SH-SY5Y (cell line): ENCODE data around the gene IL4R.

Experiments
- GATA2 ChIP-seq: IDR thresholded peaks from 2 replicates; pipeline ENCODE4 v1.6.1; 2011; ENCODE audit warnings: mild to moderate bottlenecking, low read depth, low read length
- GATA3 ChIP-seq: IDR thresholded peaks from 2 replicates; pipeline ENCODE4 v1.6.1; 2011; ENCODE audit warnings: low read depth, mild to moderate bottlenecking, low read length, moderate library complexity

DNA sequence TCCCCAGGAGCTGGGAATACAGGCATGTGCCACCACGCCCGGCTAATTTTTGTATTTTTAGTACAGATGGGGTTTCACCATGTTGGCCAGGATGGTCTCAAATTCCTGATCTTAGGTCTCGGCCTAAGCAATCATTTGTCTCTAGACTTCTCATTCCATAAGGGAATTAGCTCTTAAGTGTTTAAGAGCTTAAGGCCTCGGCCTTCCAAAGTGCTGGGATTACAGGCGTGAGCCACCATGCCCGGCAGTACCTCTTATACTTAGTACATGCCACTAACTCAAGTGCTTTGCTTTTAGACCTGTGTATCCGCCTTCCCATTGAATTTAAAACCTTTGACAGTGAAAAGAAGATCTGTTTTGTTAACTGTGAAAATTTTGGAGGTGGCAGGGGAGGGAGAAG is 71.6 kb downstream of the IL4R start:
- TF ChIP-seq GATA2 (no peak), GATA3 (no peak)
